GM12875 (cell line): ENCODE measurements around the gene SASH1.

Source experiments
- H3K4me3 ChIP-seq: one replicate; pipeline ENCODE4 v1.5.1; 2011; ENCODE audit warnings: low read depth, low read length, control low read depth
- TF ChIP-seq, protein P1 (sequence below): IDR thresholded peaks from 2 replicates; pipeline ENCODE4 v1.5.1; 2011; ENCODE audit warnings: low read depth, mild to moderate bottlenecking, control low read depth, inconsistent platforms, low read length, moderate library complexity, borderline replicate concordance; ENCODE audit not compliant: insufficient read depth

The SASH1 gene

DNA sequence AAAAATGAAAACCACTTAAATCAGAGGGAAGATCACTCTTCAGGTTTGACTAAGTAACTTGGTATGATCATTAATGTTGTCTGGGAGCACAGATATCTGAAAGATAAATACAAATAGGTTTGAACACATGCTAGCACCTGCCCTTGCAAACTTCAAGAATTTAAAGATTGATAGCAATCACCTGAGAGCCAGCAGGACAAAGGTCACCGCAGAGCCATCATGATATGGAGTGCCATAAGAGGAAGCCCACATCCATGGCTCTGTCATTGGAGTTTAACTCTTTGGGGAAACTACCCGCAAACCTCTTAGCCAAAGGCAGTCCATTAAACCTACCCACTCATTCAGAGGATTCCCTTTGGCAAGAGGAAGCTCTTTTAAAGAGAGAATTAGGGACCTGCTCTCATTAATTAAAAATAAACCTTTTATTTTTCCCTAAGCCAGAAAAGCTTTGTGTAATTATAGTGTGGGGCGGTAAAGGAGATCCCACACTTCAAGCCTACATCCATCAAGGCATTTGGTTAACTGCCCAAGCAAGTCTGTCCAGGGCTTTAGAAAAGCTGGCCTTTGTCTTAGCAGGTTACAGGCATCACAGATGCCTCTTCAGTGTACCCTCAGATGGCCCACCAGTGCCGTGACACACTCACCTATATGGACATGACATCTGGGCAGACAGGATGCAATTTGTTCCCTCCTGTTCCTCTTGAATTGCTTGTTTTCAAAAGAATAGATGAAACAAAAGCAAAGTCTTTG, 73.0 kb downstream of the SASH1 start:
- no peak overlapping the region for H3K4me3 ChIP-seq
- TF ChIP-seq, protein P1, sequence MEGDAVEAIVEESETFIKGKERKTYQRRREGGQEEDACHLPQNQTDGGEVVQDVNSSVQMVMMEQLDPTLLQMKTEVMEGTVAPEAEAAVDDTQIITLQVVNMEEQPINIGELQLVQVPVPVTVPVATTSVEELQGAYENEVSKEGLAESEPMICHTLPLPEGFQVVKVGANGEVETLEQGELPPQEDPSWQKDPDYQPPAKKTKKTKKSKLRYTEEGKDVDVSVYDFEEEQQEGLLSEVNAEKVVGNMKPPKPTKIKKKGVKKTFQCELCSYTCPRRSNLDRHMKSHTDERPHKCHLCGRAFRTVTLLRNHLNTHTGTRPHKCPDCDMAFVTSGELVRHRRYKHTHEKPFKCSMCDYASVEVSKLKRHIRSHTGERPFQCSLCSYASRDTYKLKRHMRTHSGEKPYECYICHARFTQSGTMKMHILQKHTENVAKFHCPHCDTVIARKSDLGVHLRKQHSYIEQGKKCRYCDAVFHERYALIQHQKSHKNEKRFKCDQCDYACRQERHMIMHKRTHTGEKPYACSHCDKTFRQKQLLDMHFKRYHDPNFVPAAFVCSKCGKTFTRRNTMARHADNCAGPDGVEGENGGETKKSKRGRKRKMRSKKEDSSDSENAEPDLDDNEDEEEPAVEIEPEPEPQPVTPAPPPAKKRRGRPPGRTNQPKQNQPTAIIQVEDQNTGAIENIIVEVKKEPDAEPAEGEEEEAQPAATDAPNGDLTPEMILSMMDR: no peak

- H3K4me3 ChIP-seq: no peak overlapping the region
- TF ChIP-seq, protein P1: no peak
Observed at GRCh38 chr6:148416330-148416965, 73.8 kb downstream of the SASH1 start.

GRCh38 chr6:148417045-148417444, 74.4 kb downstream of the SASH1 start:
- TF ChIP-seq, protein P1: no peak
- no peak overlapping the region for H3K4me3 ChIP-seq

DNA sequence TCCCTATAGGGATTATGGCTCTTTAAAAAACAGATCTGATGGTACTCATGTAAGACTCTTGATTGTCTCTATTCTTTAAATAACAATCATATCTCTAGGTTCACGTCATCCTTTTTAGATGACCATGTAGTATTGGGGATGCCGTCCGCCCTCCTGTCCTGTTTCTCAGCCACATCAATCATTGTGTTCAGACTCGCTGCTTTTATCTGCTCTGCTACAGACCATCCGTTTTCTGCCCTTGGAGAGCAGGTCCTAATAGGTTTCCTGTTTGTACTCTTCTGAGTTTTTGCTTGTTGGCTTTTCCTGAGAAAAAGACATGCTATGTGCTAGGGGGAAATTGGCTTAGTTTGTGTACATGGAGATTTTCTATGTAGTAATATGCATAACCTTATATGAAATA, 76.8 kb downstream of the SASH1 start:
- no peak overlapping the region for H3K4me3 ChIP-seq
- TF ChIP-seq, protein P1: no peak

DNA sequence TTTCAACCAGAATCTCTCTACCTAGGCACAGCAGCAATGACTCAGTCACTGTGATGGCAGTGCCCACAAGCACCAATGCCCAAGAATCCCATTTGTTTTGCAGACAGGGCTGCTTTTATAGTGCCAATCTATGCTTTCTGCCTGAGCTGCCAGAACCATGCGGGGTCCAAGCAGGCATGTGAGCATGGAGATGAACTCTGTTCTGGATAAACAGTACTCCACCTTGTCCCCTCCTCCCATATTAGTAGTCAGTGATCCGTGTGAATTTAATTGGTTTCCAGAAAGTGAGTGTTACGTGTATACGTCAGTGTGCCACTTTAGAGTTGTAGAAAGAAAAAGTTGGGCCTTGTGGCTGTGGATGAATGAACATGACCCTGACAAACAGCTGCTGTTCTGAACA, 79.4 kb downstream of the SASH1 start:
- no peak overlapping the region for H3K4me3 ChIP-seq
- TF ChIP-seq, protein P1: no peak

GRCh38 chr6:148423133-148423532, 80.5 kb downstream of the SASH1 start:
- no peak overlapping the region for H3K4me3 ChIP-seq
- TF ChIP-seq, protein P1: no peak
